ENCODE data around the gene ITGB1.

GRCh38 chr10:33001908-33002492 lies 44.0 kb upstream of the ITGB1 start:
- TF ChIP-seq TAF1 (IDR thresholded peaks at IDR 0.05; ENCODE audit: low read depth, low read length): no peak
- TF ChIP-seq POLR2AphosphoS5 (IDR thresholded peaks at IDR 0.05; ENCODE audit: low read depth, low read length): no peak
- no peak for TF ChIP-seq POLR2A (IDR thresholded peaks at IDR 0.05; ENCODE audit: low read depth, low read length)
- no peak for TF ChIP-seq PAX5 (IDR thresholded peaks at IDR 0.05; ENCODE audit: insufficient read depth, low read length, severe bottlenecking)
